Measurements from ENCODE around the gene HSPA4. TPM values are rescaled to one million over a fixed set of nuclear protein-coding genes. Genes with fewer than 3 reads are reported as not detected.

Gene HSPA4
- total and polyA plus RNA-seq, 5 donors from 2014 or later: 32.8 to 47.9 (median 38.7) TPM

- H3K36me3 Mint-ChIP-seq: no peaks in the 10 kb centered on the region
- Histone ChIP-seq H3K36me3 (ENCODE audit: control insufficient read depth, insufficient read depth, low read length) (no peaks in the 10 kb centered on the region), H3K4me3 (ENCODE audit: low read depth, low read length) (no peak overlapping the region), H3K4me1 (ENCODE audit: control insufficient read depth, insufficient read depth, low read length, poor library complexity, severe bottlenecking) (no peaks in the 10 kb centered on the region), H3K9me3 (ENCODE audit: control insufficient read depth in 2 of 2, low read length in 2 of 2) (no peaks in the 10 kb centered on the region), H3K27ac (ENCODE audit: insufficient read depth, low read length, poor library complexity, severe bottlenecking) (no peak overlapping the region), H3K27me3 (ENCODE audit: control insufficient read depth, insufficient read depth, low read length) (no peaks in the 10 kb centered on the region)
- H3K27ac Mint-ChIP-seq: no peak overlapping the region
- no peak for ATAC-seq (ENCODE audit: low read depth in 2 of 2)
- H3K27me3 Mint-ChIP-seq: peaks cover 12% of the 10 kb centered on the region
- no peak for DNase-seq
- no peak overlapping the region for H3K4me3 Mint-ChIP-seq
- peaks cover 0 to 1% (median 0%) of the 10 kb centered on the region in 7 donors for H3K9me3 Mint-ChIP-seq
- H3K4me1 Mint-ChIP-seq: no peaks in the 10 kb centered on the region
These were observed 68.4 kb downstream of the HSPA4 start for GRCh38 chr5:133120156-133120750.

GRCh38 chr5:133121080-133121479 lies 69.3 kb downstream of the HSPA4 start:
- Histone ChIP-seq H3K4me1 (ENCODE audit: control insufficient read depth, insufficient read depth, low read length, poor library complexity, severe bottlenecking) (no peaks in the 10 kb centered on the region), H3K27ac (ENCODE audit: insufficient read depth, low read length, poor library complexity, severe bottlenecking) (no peak overlapping the region), H3K27me3 (ENCODE audit: control insufficient read depth, insufficient read depth, low read length) (no peaks in the 10 kb centered on the region), H3K4me3 (ENCODE audit: low read depth, low read length) (no peak overlapping the region), H3K36me3 (ENCODE audit: control insufficient read depth, insufficient read depth, low read length) (no peaks in the 10 kb centered on the region), H3K9me3 (ENCODE audit: control insufficient read depth in 2 of 2, low read length in 2 of 2) (no peaks in the 10 kb centered on the region)
- H3K9me3 Mint-ChIP-seq: peaks cover 0 to 1% (median 0%) of the 10 kb centered on the region in 7 donors
- DNase-seq (no peak), ATAC-seq (ENCODE audit: low read depth in 2 of 2) (no peak)
- H3K27ac Mint-ChIP-seq: no peak overlapping the region
- H3K4me1 Mint-ChIP-seq: no peaks in the 10 kb centered on the region
- no peaks in the 10 kb centered on the region for H3K36me3 Mint-ChIP-seq
- H3K4me3 Mint-ChIP-seq: no peak overlapping the region
- peaks cover 15% of the 10 kb centered on the region for H3K27me3 Mint-ChIP-seq

- Mint-ChIP-seq H3K9me3 (peaks cover 0 to 1% (median 0%) of the 10 kb centered on the region in 7 donors), H3K27me3 (peaks cover 21% of the 10 kb centered on the region), H3K4me3 (no peak overlapping the region), H3K4me1 (no peaks in the 10 kb centered on the region), H3K27ac (no peak overlapping the region), H3K36me3 (no peaks in the 10 kb centered on the region)
- Histone ChIP-seq H3K27me3 (ENCODE audit: control insufficient read depth, insufficient read depth, low read length) (no peaks in the 10 kb centered on the region), H3K9me3 (ENCODE audit: control insufficient read depth in 2 of 2, low read length in 2 of 2) (no peaks in the 10 kb centered on the region), H3K4me1 (ENCODE audit: control insufficient read depth, insufficient read depth, low read length, poor library complexity, severe bottlenecking) (no peaks in the 10 kb centered on the region), H3K27ac (ENCODE audit: insufficient read depth, low read length, poor library complexity, severe bottlenecking) (no peak overlapping the region), H3K4me3 (ENCODE audit: low read depth, low read length) (no peak overlapping the region), H3K36me3 (ENCODE audit: control insufficient read depth, insufficient read depth, low read length) (no peaks in the 10 kb centered on the region)
- no peak for ATAC-seq (ENCODE audit: low read depth in 2 of 2)
- no peak for DNase-seq
These were observed 69.9 kb downstream of the HSPA4 start for GRCh38 chr5:133121611-133122150.

GRCh38 chr5:133122711-133123110 lies 70.9 kb downstream of the HSPA4 start:
- DNase-seq (no peak), ATAC-seq (ENCODE audit: low read depth in 2 of 2) (no peak)
- Histone ChIP-seq H3K4me1 (ENCODE audit: control insufficient read depth, insufficient read depth, low read length, poor library complexity, severe bottlenecking) (no peaks in the 10 kb centered on the region), H3K4me3 (ENCODE audit: low read depth, low read length) (no peak overlapping the region), H3K27ac (ENCODE audit: insufficient read depth, low read length, poor library complexity, severe bottlenecking) (no peak overlapping the region), H3K36me3 (ENCODE audit: control insufficient read depth, insufficient read depth, low read length) (no peaks in the 10 kb centered on the region), H3K27me3 (ENCODE audit: control insufficient read depth, insufficient read depth, low read length) (no peaks in the 10 kb centered on the region), H3K9me3 (ENCODE audit: control insufficient read depth in 2 of 2, low read length in 2 of 2) (no peaks in the 10 kb centered on the region)
- Mint-ChIP-seq H3K36me3 (no peaks in the 10 kb centered on the region), H3K27ac (no peak overlapping the region), H3K9me3 (peaks cover 0 to 1% (median 0%) of the 10 kb centered on the region in 7 donors), H3K27me3 (peaks cover 22% of the 10 kb centered on the region), H3K4me3 (no peak overlapping the region), H3K4me1 (no peaks in the 10 kb centered on the region)

- Mint-ChIP-seq H3K4me1 (no peaks in the 10 kb centered on the region), H3K9me3 (peaks cover 0 to 1% (median 0%) of the 10 kb centered on the region in 7 donors), H3K36me3 (no peaks in the 10 kb centered on the region), H3K4me3 (no peak overlapping the region), H3K27me3 (peaks cover 22% of the 10 kb centered on the region), H3K27ac (no peak overlapping the region)
- Histone ChIP-seq H3K4me1 (ENCODE audit: control insufficient read depth, insufficient read depth, low read length, poor library complexity, severe bottlenecking) (no peaks in the 10 kb centered on the region), H3K9me3 (ENCODE audit: control insufficient read depth in 2 of 2, low read length in 2 of 2) (no peaks in the 10 kb centered on the region), H3K27me3 (ENCODE audit: control insufficient read depth, insufficient read depth, low read length) (no peaks in the 10 kb centered on the region), H3K4me3 (ENCODE audit: low read depth, low read length) (no peak overlapping the region), H3K36me3 (ENCODE audit: control insufficient read depth, insufficient read depth, low read length) (no peaks in the 10 kb centered on the region), H3K27ac (ENCODE audit: insufficient read depth, low read length, poor library complexity, severe bottlenecking) (no peak overlapping the region)
- ATAC-seq (ENCODE audit: low read depth in 2 of 2): no peak
- DNase-seq: no peak
These were observed 71.5 kb downstream of the HSPA4 start for GRCh38 chr5:133123297-133123696.

GRCh38 chr5:133124891-133125290 lies 73.1 kb downstream of the HSPA4 start:
- no peaks in the 10 kb centered on the region for H3K4me1 ChIP-seq (ENCODE audit: control insufficient read depth, insufficient read depth, low read length, poor library complexity, severe bottlenecking)
- H3K27me3 Mint-ChIP-seq: peaks cover 24% of the 10 kb centered on the region
- H3K27me3 ChIP-seq (ENCODE audit: control insufficient read depth, insufficient read depth, low read length): no peaks in the 10 kb centered on the region
- peaks cover 0 to 1% (median 0%) of the 10 kb centered on the region in 7 donors for H3K9me3 Mint-ChIP-seq
- H3K36me3 ChIP-seq (ENCODE audit: control insufficient read depth, insufficient read depth, low read length): no peaks in the 10 kb centered on the region
- no peak overlapping the region for H3K4me3 Mint-ChIP-seq
- H3K9me3 ChIP-seq (ENCODE audit: control insufficient read depth in 2 of 2, low read length in 2 of 2): no peaks in the 10 kb centered on the region
- no peak overlapping the region for H3K4me3 ChIP-seq (ENCODE audit: low read depth, low read length)
- no peak overlapping the region for H3K27ac Mint-ChIP-seq
- no peaks in the 10 kb centered on the region for H3K36me3 Mint-ChIP-seq
- no peak for ATAC-seq (ENCODE audit: low read depth in 2 of 2)
- no peaks in the 10 kb centered on the region for H3K4me1 Mint-ChIP-seq
- H3K27ac ChIP-seq (ENCODE audit: insufficient read depth, low read length, poor library complexity, severe bottlenecking): no peak overlapping the region
- no peak for DNase-seq

- H3K9me3 Mint-ChIP-seq: peaks cover 0 to 1% (median 0%) of the 10 kb centered on the region in 7 donors
- no peak overlapping the region for H3K4me3 Mint-ChIP-seq
- ATAC-seq (ENCODE audit: low read depth in 2 of 2) (no peak), DNase-seq (no peak)
- no peak overlapping the region for H3K27ac Mint-ChIP-seq
- H3K36me3 Mint-ChIP-seq: no peaks in the 10 kb centered on the region
- H3K27me3 Mint-ChIP-seq: peaks cover 35% of the 10 kb centered on the region
- H3K4me3 ChIP-seq (ENCODE audit: low read depth, low read length): no peak overlapping the region
- no peak overlapping the region for H3K27ac ChIP-seq (ENCODE audit: insufficient read depth, low read length, poor library complexity, severe bottlenecking)
- no peaks in the 10 kb centered on the region for H3K9me3 ChIP-seq (ENCODE audit: control insufficient read depth in 2 of 2, low read length in 2 of 2)
- H3K4me1 Mint-ChIP-seq: no peaks in the 10 kb centered on the region
- no peaks in the 10 kb centered on the region for H3K36me3 ChIP-seq (ENCODE audit: control insufficient read depth, insufficient read depth, low read length)
- no peaks in the 10 kb centered on the region for H3K27me3 ChIP-seq (ENCODE audit: control insufficient read depth, insufficient read depth, low read length)
- H3K4me1 ChIP-seq (ENCODE audit: control insufficient read depth, insufficient read depth, low read length, poor library complexity, severe bottlenecking): no peaks in the 10 kb centered on the region
These were observed 76.3 kb downstream of the HSPA4 start for GRCh38 chr5:133128066-133128465.

- Histone ChIP-seq H3K4me1 (ENCODE audit: control insufficient read depth, insufficient read depth, low read length, poor library complexity, severe bottlenecking) (no peaks in the 10 kb centered on the region), H3K27ac (ENCODE audit: insufficient read depth, low read length, poor library complexity, severe bottlenecking) (no peak overlapping the region), H3K27me3 (ENCODE audit: control insufficient read depth, insufficient read depth, low read length) (no peaks in the 10 kb centered on the region), H3K4me3 (ENCODE audit: low read depth, low read length) (no peak overlapping the region), H3K36me3 (ENCODE audit: control insufficient read depth, insufficient read depth, low read length) (no peaks in the 10 kb centered on the region), H3K9me3 (ENCODE audit: control insufficient read depth in 2 of 2, low read length in 2 of 2) (no peaks in the 10 kb centered on the region)
- Mint-ChIP-seq H3K36me3 (no peaks in the 10 kb centered on the region), H3K27me3 (peaks cover 35% of the 10 kb centered on the region), H3K9me3 (peaks cover 0 to 1% (median 0%) of the 10 kb centered on the region in 7 donors), H3K4me3 (no peak overlapping the region), H3K27ac (no peak overlapping the region), H3K4me1 (no peaks in the 10 kb centered on the region)
- ATAC-seq (ENCODE audit: low read depth in 2 of 2): no peak
- DNase-seq: no peak
These were observed 77.5 kb downstream of the HSPA4 start for GRCh38 chr5:133129289-133129688.

Data from CD4-positive, CD25-positive, alpha-beta regulatory T cell (primary cell).